AG08396 (cell line): ENCODE results near the gene SRCIN1.

Source experiments
- DNase-seq: peaks from one replicate; pipeline ENCODE4 v3.0.0; 2012; ENCODE audit warnings: low spot score, mixed read lengths

Gene SRCIN1

GRCh38 chr17:38564254-38564837 lies 41.4 kb downstream of the SRCIN1 start:
- DNase-seq = no peak

GRCh38 chr17:38563362-38564253 lies 42.1 kb downstream of the SRCIN1 start:
- no peak for DNase-seq

- DNase-seq = no peak
Measured at GRCh38 chr17:38562903-38563302, 42.8 kb downstream of the SRCIN1 start.

GRCh38 chr17:38562215-38562569 lies 43.6 kb downstream of the SRCIN1 start:
- DNase-seq = no peak

GRCh38 chr17:38561416-38562214 lies 44.1 kb downstream of the SRCIN1 start:
- DNase-seq = no peak

GRCh38 chr17:38560503-38561318 lies 45.0 kb downstream of the SRCIN1 start:
- DNase-seq = peak; percentile 66

- DNase-seq = no peak
Measured at GRCh38 chr17:38559880-38560230, 45.9 kb downstream of the SRCIN1 start.

- peak; percentile 55 for DNase-seq
Measured at GRCh38 chr17:38559051-38559879, 46.5 kb downstream of the SRCIN1 start.

- DNase-seq = no peak
Measured at GRCh38 chr17:38558728-38559050, 47.1 kb downstream of the SRCIN1 start.

GRCh38 chr17:38557836-38558727 lies 47.7 kb downstream of the SRCIN1 start:
- peak; percentile 99 for DNase-seq

- no peak for DNase-seq
Measured at GRCh38 chr17:38557396-38557795, 48.4 kb downstream of the SRCIN1 start.

- no peak for DNase-seq
Measured at GRCh38 chr17:38556239-38556638, 49.5 kb downstream of the SRCIN1 start.

- no peak for DNase-seq
Measured at GRCh38 chr17:38554430-38555350, 51.1 kb downstream of the SRCIN1 start.

- DNase-seq = no peak
Measured at GRCh38 chr17:38552343-38552742, 53.4 kb downstream of the SRCIN1 start.

- DNase-seq = no peak
Measured at GRCh38 chr17:38551121-38551520, 54.6 kb downstream of the SRCIN1 start.

GRCh38 chr17:38550661-38551060 lies 55.1 kb downstream of the SRCIN1 start:
- peak; percentile 76 for DNase-seq

GRCh38 chr17:38549285-38549684 lies 56.5 kb downstream of the SRCIN1 start:
- no peak for DNase-seq

GRCh38 chr17:38547444-38547843 lies 58.3 kb downstream of the SRCIN1 start:
- no peak for DNase-seq

- no peak for DNase-seq
Measured at GRCh38 chr17:38546396-38546795, 59.4 kb downstream of the SRCIN1 start.
